HAP-1 (cell line): ENCODE measurements around the gene SLC16A10.

ENCODE experiments used
- DNase-seq, 2 experiments: peaks; one replicate each; pipeline ENCODE4 v3.0.0-alpha.2; 2016 to 2020; ENCODE audit warnings: low spot score in 2 of 2
- H3K27me3 ChIP-seq: fragments of 250-450 bp; sonication (Bioruptor Pico); 2 replicates; pipeline ENCODE4 v1.5.1; 2020; ENCODE audit warnings: low read depth, mild to moderate bottlenecking, moderate library complexity
- H3K36me3 ChIP-seq: fragments of 250-450 bp; sonication (Bioruptor Pico); replicated peaks from 2 replicates; pipeline ENCODE4 v1.5.1; 2020; ENCODE audit warnings: mild to moderate bottlenecking
- H3K4me1 ChIP-seq: fragments of 250-450 bp; sonication (Bioruptor Pico); 2 replicates; pipeline ENCODE4 v1.5.1; 2020; ENCODE audit warnings: mild to moderate bottlenecking
- H3K4me3 ChIP-seq: fragments of 250-450 bp; sonication (Bioruptor Pico); 2 replicates; pipeline ENCODE4 v1.5.1; 2020; ENCODE audit warnings: mild to moderate bottlenecking, moderate library complexity
- H3K9me3 ChIP-seq: fragments of 250-450 bp; sonication (Bioruptor Pico); 2 replicates; pipeline ENCODE4 v1.5.1; 2020; ENCODE audit warnings: mild to moderate bottlenecking, moderate library complexity
- in situ Hi-C: fragments of 300-500 bp; cut with MboI; formaldehyde crosslinking; loops from 3 replicates; pipeline ENCODE4 v1.14.3; 2020; ENCODE audit warnings: low sequenced_read_pairs, inconsistent platforms, mixed read lengths

The SLC16A10 gene

GRCh38 chr6:111210194-111210728, 123.0 kb downstream of the SLC16A10 start:
- no peak overlapping the region for H3K4me3 ChIP-seq
- H3K4me1 ChIP-seq = peaks cover 14% of the 10 kb centered on the region
- no peaks in the 10 kb centered on the region for H3K36me3 ChIP-seq
- no peaks in the 10 kb centered on the region for H3K27me3 ChIP-seq
- DNase-seq = peak; percentile 29 to 59
- no peaks in the 10 kb centered on the region for H3K9me3 ChIP-seq
- in situ Hi-C loops = loop anchor here (5.0 kb wide), 1 partner anchor 153 kb away; no protein-coding TSS in a partner anchor

GRCh38 chr6:111211411-111212030, 124.2 kb downstream of the SLC16A10 start:
- in situ Hi-C loops = loop anchor here (5.0 kb wide), 1 partner anchor 154 kb away; no protein-coding TSS in a partner anchor
- Histone ChIP-seq H3K9me3 (no peaks in the 10 kb centered on the region), H3K4me1 (peaks cover 15% of the 10 kb centered on the region), H3K4me3 (no peak overlapping the region), H3K36me3 (no peaks in the 10 kb centered on the region), H3K27me3 (no peaks in the 10 kb centered on the region)
- no peak for DNase-seq

- in situ Hi-C loops = loop anchor here (5.0 kb wide), 1 partner anchor 155 kb away; no protein-coding TSS in a partner anchor
Measured at GRCh38 chr6:111212625-111213024, 125.3 kb downstream of the SLC16A10 start.

GRCh38 chr6:111215131-111215530, 127.8 kb downstream of the SLC16A10 start:
- H3K27me3 ChIP-seq = no peaks in the 10 kb centered on the region
- no peaks in the 10 kb centered on the region for H3K9me3 ChIP-seq
- in situ Hi-C loops = no loop called here
- H3K4me3 ChIP-seq = no peak overlapping the region
- H3K36me3 ChIP-seq = no peaks in the 10 kb centered on the region
- DNase-seq = no peak
- peaks cover 12% of the 10 kb centered on the region for H3K4me1 ChIP-seq

More at GRCh38 chr6:111212625-111213024, 125.3 kb downstream of the SLC16A10 start:
- Histone ChIP-seq H3K4me3 (no peak overlapping the region), H3K4me1 (peaks cover 15% of the 10 kb centered on the region), H3K36me3 (no peaks in the 10 kb centered on the region), H3K27me3 (no peaks in the 10 kb centered on the region), H3K9me3 (no peaks in the 10 kb centered on the region)
- no peak for DNase-seq

- no peak for DNase-seq
- no peaks in the 10 kb centered on the region for H3K9me3 ChIP-seq
- H3K27me3 ChIP-seq = no peaks in the 10 kb centered on the region
- in situ Hi-C loops = no loop called here
- no peak overlapping the region for H3K4me3 ChIP-seq
- no peaks in the 10 kb centered on the region for H3K36me3 ChIP-seq
- H3K4me1 ChIP-seq = peaks cover 13% of the 10 kb centered on the region
Measured at GRCh38 chr6:111219785-111220184, 132.5 kb downstream of the SLC16A10 start.

GRCh38 chr6:111220383-111221031, 133.2 kb downstream of the SLC16A10 start:
- Histone ChIP-seq H3K9me3 (no peaks in the 10 kb centered on the region), H3K27me3 (no peaks in the 10 kb centered on the region), H3K4me1 (peaks cover 8% of the 10 kb centered on the region), H3K36me3 (no peaks in the 10 kb centered on the region), H3K4me3 (no peak overlapping the region)
- in situ Hi-C loops = no loop called here
- no peak for DNase-seq

- Histone ChIP-seq H3K27me3 (no peaks in the 10 kb centered on the region), H3K4me1 (peaks cover 10% of the 10 kb centered on the region), H3K4me3 (no peak overlapping the region), H3K9me3 (no peaks in the 10 kb centered on the region), H3K36me3 (no peaks in the 10 kb centered on the region)
- no peak for DNase-seq
- in situ Hi-C loops = no loop called here
Measured at GRCh38 chr6:111221804-111222203, 134.5 kb downstream of the SLC16A10 start.

- peaks cover 16% of the 10 kb centered on the region for H3K4me1 ChIP-seq
- no peaks in the 10 kb centered on the region for H3K36me3 ChIP-seq
- no peak for DNase-seq
- in situ Hi-C loops = no loop called here
- no peaks in the 10 kb centered on the region for H3K9me3 ChIP-seq
- H3K4me3 ChIP-seq = no peak overlapping the region
- no peaks in the 10 kb centered on the region for H3K27me3 ChIP-seq
Measured at GRCh38 chr6:111222341-111222740, 135.0 kb downstream of the SLC16A10 start.

GRCh38 chr6:111228094-111228493, 140.8 kb downstream of the SLC16A10 start:
- Histone ChIP-seq H3K9me3 (no peaks in the 10 kb centered on the region), H3K4me3 (no peak overlapping the region), H3K36me3 (no peaks in the 10 kb centered on the region; the same call in 1 of the 2 replicates), H3K4me1 (peaks cover 60% of the 10 kb centered on the region), H3K27me3 (no peaks in the 10 kb centered on the region)
- no peak for DNase-seq
- in situ Hi-C loops = no loop called here

- DNase-seq = peak; percentile 91 to 94
- Histone ChIP-seq H3K4me1 (peaks cover 55% of the 10 kb centered on the region), H3K36me3 (no peaks in the 10 kb centered on the region; the same call in 1 of the 2 replicates), H3K4me3 (no peak overlapping the region), H3K9me3 (no peaks in the 10 kb centered on the region), H3K27me3 (no peaks in the 10 kb centered on the region)
- in situ Hi-C loops = no loop called here
Measured at GRCh38 chr6:111230351-111231089, 143.2 kb downstream of the SLC16A10 start.

GRCh38 chr6:111231090-111231459, 143.8 kb downstream of the SLC16A10 start:
- Histone ChIP-seq H3K36me3 (no peaks in the 10 kb centered on the region; the same call in 1 of the 2 replicates), H3K9me3 (no peaks in the 10 kb centered on the region), H3K4me1 (peaks cover 55% of the 10 kb centered on the region), H3K4me3 (no peak overlapping the region), H3K27me3 (no peaks in the 10 kb centered on the region)
- in situ Hi-C loops = no loop called here
- DNase-seq = peak; percentile 43 to 72

- DNase-seq = no peak
- in situ Hi-C loops = no loop called here
Measured at GRCh38 chr6:111237852-111238251, 150.5 kb downstream of the SLC16A10 start.

GRCh38 chr6:111238464-111239119, 151.3 kb downstream of the SLC16A10 start:
- DNase-seq = no peak
- no peaks in the 10 kb centered on the region for H3K9me3 ChIP-seq
- in situ Hi-C loops = no loop called here
- no peak overlapping the region for H3K4me3 ChIP-seq
- no peaks in the 10 kb centered on the region for H3K36me3 ChIP-seq
- H3K4me1 ChIP-seq = no peaks in the 10 kb centered on the region
- H3K27me3 ChIP-seq = no peaks in the 10 kb centered on the region

More at GRCh38 chr6:111237852-111238251, 150.5 kb downstream of the SLC16A10 start:
- H3K9me3 ChIP-seq = no peaks in the 10 kb centered on the region
- no peaks in the 10 kb centered on the region for H3K4me1 ChIP-seq
- H3K27me3 ChIP-seq = no peaks in the 10 kb centered on the region
- H3K4me3 ChIP-seq = no peak overlapping the region
- no peaks in the 10 kb centered on the region for H3K36me3 ChIP-seq
